Measurements from ENCODE around the gene NPY5R. TPM values are rescaled to one million over a fixed set of nuclear protein-coding genes. Genes with fewer than 3 reads are reported as not detected.

NPY5R gene
- total RNA-seq, 1 experiment from 2014 or later, result not detected

DNA sequence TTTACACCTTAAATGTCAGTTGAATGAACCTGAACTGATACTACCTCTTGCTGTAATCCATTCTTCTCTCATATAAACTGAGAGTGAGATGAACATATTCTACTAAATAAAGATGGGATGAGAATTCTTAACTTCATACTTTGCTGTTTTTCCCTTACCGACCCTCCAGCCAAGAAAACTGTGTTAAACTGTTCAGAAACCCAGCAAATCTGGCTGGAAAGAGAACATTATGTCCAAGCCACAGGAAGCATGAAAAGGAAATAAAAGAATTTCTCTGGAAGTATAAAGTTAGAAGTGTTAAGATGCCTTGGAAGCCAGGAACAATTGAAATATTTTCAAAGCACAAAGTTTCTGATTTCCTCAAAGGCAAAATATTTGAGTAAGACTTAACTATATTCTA is 34.2 kb upstream of the NPY5R start:
- Histone ChIP-seq H3K36me3 (ENCODE audit: control insufficient read depth, insufficient read depth, low read length) (no peaks in the 10 kb centered on the region), H3K4me1 (ENCODE audit: control insufficient read depth, insufficient read depth, low read length) (no peaks in the 10 kb centered on the region), H3K27ac (ENCODE audit: low read length) (no peak overlapping the region), H3K27me3 (ENCODE audit: control insufficient read depth, insufficient read depth, low read length) (no peaks in the 10 kb centered on the region), H3K4me3 (ENCODE audit: low read depth in 2 of 2, low read length in 2 of 2) (no peak overlapping the region), H3K9me3 (ENCODE audit: control insufficient read depth, insufficient read depth, low read depth, low read length) (no peaks in the 10 kb centered on the region)
- intact Hi-C loops (cut with micrococcal nuclease; ENCODE audit: unreplicated experiment) (no loop called here), in situ Hi-C loops (cut with HindIII; ENCODE audit: low pct_unique_long_range_greater_than_20kb, low sequenced_read_pairs) (no loop called here)
- ChIA-PET POLR2A (no interaction called here), CTCF (no interaction called here)
- BruUV-seq (replicated peaks), result no TSS peak
- TF ChIP-seq POLR2AphosphoS5 (IDR thresholded peaks at IDR 0.05; ENCODE audit: low read depth, low read length), result no peak
- TF ChIP-seq SIN3A (IDR thresholded peaks at IDR 0.05; ENCODE audit: borderline replicate concordance, insufficient read depth, low read depth, low read length), result no peak
- no peak for TF ChIP-seq TCF7L2 (IDR thresholded peaks at IDR 0.05; ENCODE audit: low read depth, low read length)
- TF ChIP-seq, protein P1, sequence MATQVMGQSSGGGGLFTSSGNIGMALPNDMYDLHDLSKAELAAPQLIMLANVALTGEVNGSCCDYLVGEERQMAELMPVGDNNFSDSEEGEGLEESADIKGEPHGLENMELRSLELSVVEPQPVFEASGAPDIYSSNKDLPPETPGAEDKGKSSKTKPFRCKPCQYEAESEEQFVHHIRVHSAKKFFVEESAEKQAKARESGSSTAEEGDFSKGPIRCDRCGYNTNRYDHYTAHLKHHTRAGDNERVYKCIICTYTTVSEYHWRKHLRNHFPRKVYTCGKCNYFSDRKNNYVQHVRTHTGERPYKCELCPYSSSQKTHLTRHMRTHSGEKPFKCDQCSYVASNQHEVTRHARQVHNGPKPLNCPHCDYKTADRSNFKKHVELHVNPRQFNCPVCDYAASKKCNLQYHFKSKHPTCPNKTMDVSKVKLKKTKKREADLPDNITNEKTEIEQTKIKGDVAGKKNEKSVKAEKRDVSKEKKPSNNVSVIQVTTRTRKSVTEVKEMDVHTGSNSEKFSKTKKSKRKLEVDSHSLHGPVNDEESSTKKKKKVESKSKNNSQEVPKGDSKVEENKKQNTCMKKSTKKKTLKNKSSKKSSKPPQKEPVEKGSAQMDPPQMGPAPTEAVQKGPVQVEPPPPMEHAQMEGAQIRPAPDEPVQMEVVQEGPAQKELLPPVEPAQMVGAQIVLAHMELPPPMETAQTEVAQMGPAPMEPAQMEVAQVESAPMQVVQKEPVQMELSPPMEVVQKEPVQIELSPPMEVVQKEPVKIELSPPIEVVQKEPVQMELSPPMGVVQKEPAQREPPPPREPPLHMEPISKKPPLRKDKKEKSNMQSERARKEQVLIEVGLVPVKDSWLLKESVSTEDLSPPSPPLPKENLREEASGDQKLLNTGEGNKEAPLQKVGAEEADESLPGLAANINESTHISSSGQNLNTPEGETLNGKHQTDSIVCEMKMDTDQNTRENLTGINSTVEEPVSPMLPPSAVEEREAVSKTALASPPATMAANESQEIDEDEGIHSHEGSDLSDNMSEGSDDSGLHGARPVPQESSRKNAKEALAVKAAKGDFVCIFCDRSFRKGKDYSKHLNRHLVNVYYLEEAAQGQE (IDR thresholded peaks at IDR 0.05; ENCODE audit: insufficient read depth in 1 of 2, low read depth in 2 of 2, low read length in 1 of 2), result no peak
- TF ChIP-seq, protein P2, sequence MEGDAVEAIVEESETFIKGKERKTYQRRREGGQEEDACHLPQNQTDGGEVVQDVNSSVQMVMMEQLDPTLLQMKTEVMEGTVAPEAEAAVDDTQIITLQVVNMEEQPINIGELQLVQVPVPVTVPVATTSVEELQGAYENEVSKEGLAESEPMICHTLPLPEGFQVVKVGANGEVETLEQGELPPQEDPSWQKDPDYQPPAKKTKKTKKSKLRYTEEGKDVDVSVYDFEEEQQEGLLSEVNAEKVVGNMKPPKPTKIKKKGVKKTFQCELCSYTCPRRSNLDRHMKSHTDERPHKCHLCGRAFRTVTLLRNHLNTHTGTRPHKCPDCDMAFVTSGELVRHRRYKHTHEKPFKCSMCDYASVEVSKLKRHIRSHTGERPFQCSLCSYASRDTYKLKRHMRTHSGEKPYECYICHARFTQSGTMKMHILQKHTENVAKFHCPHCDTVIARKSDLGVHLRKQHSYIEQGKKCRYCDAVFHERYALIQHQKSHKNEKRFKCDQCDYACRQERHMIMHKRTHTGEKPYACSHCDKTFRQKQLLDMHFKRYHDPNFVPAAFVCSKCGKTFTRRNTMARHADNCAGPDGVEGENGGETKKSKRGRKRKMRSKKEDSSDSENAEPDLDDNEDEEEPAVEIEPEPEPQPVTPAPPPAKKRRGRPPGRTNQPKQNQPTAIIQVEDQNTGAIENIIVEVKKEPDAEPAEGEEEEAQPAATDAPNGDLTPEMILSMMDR (IDR thresholded peaks at IDR 0.05), result no peak
- DNase-seq (ENCODE audit: low read depth, low spot score) (no peak), ATAC-seq (no peak)

DNA sequence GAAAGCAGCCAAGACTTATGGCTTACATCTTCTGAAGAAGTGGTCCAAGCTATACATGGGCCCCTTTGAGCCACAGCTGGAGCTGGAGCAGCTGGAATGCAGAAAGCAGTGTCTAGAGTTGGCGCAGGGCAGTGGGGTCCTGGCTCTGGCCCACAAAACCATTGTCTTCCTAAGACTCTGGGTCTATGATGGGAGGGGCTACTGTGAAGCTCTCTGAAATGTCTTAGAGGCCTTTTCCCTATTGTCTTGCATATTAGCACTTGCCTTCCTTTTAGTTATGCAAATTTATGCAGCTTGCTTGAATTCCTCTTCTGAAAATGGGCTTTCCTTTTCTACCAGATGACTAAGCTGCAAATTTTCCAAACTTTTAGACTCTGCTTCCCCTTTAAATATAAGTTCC is 26.6 kb upstream of the NPY5R start:
- in situ Hi-C loops (cut with HindIII; ENCODE audit: low pct_unique_long_range_greater_than_20kb, low sequenced_read_pairs), result no loop called here
- no peak for ATAC-seq
- intact Hi-C loops (cut with micrococcal nuclease; ENCODE audit: unreplicated experiment), result no loop called here
- TF ChIP-seq TCF7L2 (IDR thresholded peaks at IDR 0.05; ENCODE audit: low read depth, low read length), result no peak
- Histone ChIP-seq H3K36me3 (ENCODE audit: control insufficient read depth, insufficient read depth, low read length) (no peaks in the 10 kb centered on the region), H3K4me3 (ENCODE audit: low read depth in 2 of 2, low read length in 2 of 2) (no peak overlapping the region), H3K27me3 (ENCODE audit: control insufficient read depth, insufficient read depth, low read length) (no peaks in the 10 kb centered on the region), H3K4me1 (ENCODE audit: control insufficient read depth, insufficient read depth, low read length) (no peaks in the 10 kb centered on the region), H3K9me3 (ENCODE audit: control insufficient read depth, insufficient read depth, low read depth, low read length) (no peaks in the 10 kb centered on the region), H3K27ac (ENCODE audit: low read length) (no peak overlapping the region)
- no TSS peak for BruUV-seq (replicated peaks)
- no peak for DNase-seq (ENCODE audit: low read depth, low spot score)
- ChIA-PET POLR2A (interaction anchor here (0.6 kb wide), 1 partner anchor 73 kb away, joined by 7 read pairs; no protein-coding TSS in a partner anchor), CTCF (no interaction called here)

DNA sequence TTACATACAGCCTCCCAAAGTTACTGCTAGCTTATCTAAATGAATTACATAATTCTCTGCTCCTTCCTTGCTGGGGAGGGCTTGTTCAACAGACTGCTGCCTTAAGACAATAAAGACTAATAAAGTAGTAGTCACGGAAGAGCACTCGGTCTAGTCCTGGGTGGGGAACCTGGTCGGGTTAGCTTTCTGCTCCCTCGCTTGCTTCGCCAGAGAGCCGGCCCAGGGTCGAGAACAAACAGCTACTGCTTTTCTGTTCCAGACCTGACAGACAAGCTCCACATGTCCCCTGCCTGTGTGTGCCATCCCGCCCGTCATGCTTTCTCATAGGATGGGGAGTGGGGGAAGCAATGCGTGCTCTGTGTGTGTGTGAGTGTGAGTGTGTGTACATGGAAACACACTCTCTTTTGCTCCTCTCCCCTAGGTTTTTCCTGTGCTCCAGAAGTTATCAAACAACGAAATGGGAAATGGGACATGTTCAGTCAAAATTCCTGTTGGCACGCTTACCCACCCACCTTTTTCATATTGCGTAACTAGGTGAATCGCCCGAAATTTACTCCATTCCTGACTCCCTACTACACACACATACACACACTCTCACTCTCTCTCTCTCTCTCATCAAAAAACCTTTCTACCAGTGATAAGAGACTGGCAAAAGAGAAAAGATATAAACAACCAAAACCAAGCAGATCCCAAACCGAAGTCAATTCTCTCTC is 12.6 kb upstream of the NPY5R start:
- Histone ChIP-seq H3K4me1 (ENCODE audit: control insufficient read depth, insufficient read depth, low read length) (no peaks in the 10 kb centered on the region), H3K4me3 (ENCODE audit: low read depth in 2 of 2, low read length in 2 of 2) (no peak overlapping the region), H3K27me3 (ENCODE audit: control insufficient read depth, insufficient read depth, low read length) (no peaks in the 10 kb centered on the region; the same call in none of the 2 replicates), H3K9me3 (ENCODE audit: control insufficient read depth, insufficient read depth, low read depth, low read length) (no peaks in the 10 kb centered on the region), H3K36me3 (ENCODE audit: control insufficient read depth, insufficient read depth, low read length) (no peaks in the 10 kb centered on the region), H3K27ac (ENCODE audit: low read length) (no peak overlapping the region)
- ChIA-PET CTCF (no interaction called here), POLR2A (interaction anchor here (0.6 kb wide), 2 partner anchors 160 to 973 kb away, joined by 3 read pairs; no protein-coding TSS in a partner anchor)
- ATAC-seq, result no peak
- in situ Hi-C loops (cut with HindIII; ENCODE audit: low pct_unique_long_range_greater_than_20kb, low sequenced_read_pairs) (no loop called here), intact Hi-C loops (cut with micrococcal nuclease; ENCODE audit: unreplicated experiment) (loop anchor here (5.0 kb wide), 3 partner anchors 164 to 284 kb away; partner anchors contain the start of gene NAF1)
- TF ChIP-seq, protein P2 (IDR thresholded peaks at IDR 0.05), result no peak
- TF ChIP-seq SIN3A (IDR thresholded peaks at IDR 0.05; ENCODE audit: borderline replicate concordance, insufficient read depth, low read depth, low read length) (no peak), POLR2AphosphoS5 (IDR thresholded peaks at IDR 0.05; ENCODE audit: low read depth, low read length) (no peak), TCF7L2 (IDR thresholded peaks at IDR 0.05; ENCODE audit: low read depth, low read length) (no peak)
- TF ChIP-seq, protein P1 (IDR thresholded peaks at IDR 0.05; ENCODE audit: insufficient read depth in 1 of 2, low read depth in 2 of 2, low read length in 1 of 2), result no peak
- DNase-seq (ENCODE audit: low read depth, low spot score), result no peak
- no TSS peak for BruUV-seq (replicated peaks)

Measured in Panc1 (cell line).